GM18508 (cell line): ENCODE measurements around the gene KRTAP2-3.
"Not testable (repeated sequence)": the region's sequence is repeated elsewhere in the genome, so short reads cannot be mapped to it uniquely, and the experiment has no call there.

Experiments used
- ATAC-seq: cut with Tn5 transposase; IDR thresholded peaks from one replicate; pipeline ENCODE4 v1.9.1; 2021; ENCODE audit warnings: moderate number of reproducible peaks; ENCODE audit not compliant: insufficient read depth, unreplicated experiment

Gene KRTAP2-3

GRCh38 chr17:41060052-41060604 is at the start of gene KRTAP2-3:
KRTAP2-3 (minus strand) TSS chr17:41060114; CDS start chr17:41060050, 64 bp downstream.
- no peak for ATAC-seq

GRCh38 chr17:41108728-41109386 is 48.9 kb upstream of the KRTAP2-3 start:
- not testable (repeated sequence) for ATAC-seq

GRCh38 chr17:41107941-41108450 is 48.1 kb upstream of the KRTAP2-3 start:
- no peak for ATAC-seq

GRCh38 chr17:41105347-41105746 is 45.4 kb upstream of the KRTAP2-3 start, which contains the start of gene KRTAP4-9:
KRTAP4-9 (plus strand) TSS chr17:41105389; CDS start chr17:41105389, 0 bp downstream.
- ATAC-seq = not testable (repeated sequence)

GRCh38 chr17:41104386-41105038 is 44.6 kb upstream of the KRTAP2-3 start:
- not testable (repeated sequence) for ATAC-seq

GRCh38 chr17:41103896-41104295 is 44.0 kb upstream of the KRTAP2-3 start:
- ATAC-seq = no peak

- ATAC-seq = no peak
These were observed 41.8 kb upstream of the KRTAP2-3 start, which contains the start of gene KRTAP4-16 for GRCh38 chr17:41101586-41102259. KRTAP4-16 (minus strand) TSS chr17:41102209; CDS start chr17:41102209, 0 bp downstream.

- not testable (repeated sequence) for ATAC-seq
These were observed 40.0 kb upstream of the KRTAP2-3 start for GRCh38 chr17:41099682-41100480.

- no peak for ATAC-seq
These were observed 38.6 kb upstream of the KRTAP2-3 start for GRCh38 chr17:41098481-41098880.

GRCh38 chr17:41098042-41098441 is 38.1 kb upstream of the KRTAP2-3 start, which contains the start of gene KRTAP4-8:
KRTAP4-8 (minus strand) TSS chr17:41098142; CDS start chr17:41098084, 58 bp downstream.
- no peak for ATAC-seq

- no peak for ATAC-seq
These were observed 36.1 kb upstream of the KRTAP2-3 start for GRCh38 chr17:41096055-41096454.

- ATAC-seq = not testable (repeated sequence)
These were observed 28.9 kb upstream of the KRTAP2-3 start for GRCh38 chr17:41088760-41089352.

- ATAC-seq = not testable (repeated sequence)
These were observed 24.4 kb upstream of the KRTAP2-3 start, which contains the start of gene KRTAP4-7 for GRCh38 chr17:41084100-41084856. KRTAP4-7 (plus strand) TSS chr17:41084150; CDS start chr17:41084207, 57 bp downstream.

- ATAC-seq = not testable (repeated sequence)
These were observed 23.5 kb upstream of the KRTAP2-3 start for GRCh38 chr17:41083427-41083826.

- no peak for ATAC-seq
These were observed 22.7 kb upstream of the KRTAP2-3 start for GRCh38 chr17:41082626-41083025.

GRCh38 chr17:41076788-41077187 is 16.9 kb upstream of the KRTAP2-3 start:
- ATAC-seq = no peak

- no peak for ATAC-seq
These were observed 13.8 kb upstream of the KRTAP2-3 start for GRCh38 chr17:41073676-41074075.

GRCh38 chr17:41071606-41072360 is 11.9 kb upstream of the KRTAP2-3 start:
- ATAC-seq = no peak
